GM18867 (cell line): ENCODE results near the gene NATD1.

Experiments
- ATAC-seq: cut with Tn5 transposase; IDR thresholded peaks from one replicate; pipeline ENCODE4 v1.9.1; 2021; ENCODE audit warnings: mild to moderate bottlenecking, moderate library complexity; ENCODE audit not compliant: unreplicated experiment

Gene NATD1, protein sequence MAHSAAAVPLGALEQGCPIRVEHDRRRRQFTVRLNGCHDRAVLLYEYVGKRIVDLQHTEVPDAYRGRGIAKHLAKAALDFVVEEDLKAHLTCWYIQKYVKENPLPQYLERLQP

DNA sequence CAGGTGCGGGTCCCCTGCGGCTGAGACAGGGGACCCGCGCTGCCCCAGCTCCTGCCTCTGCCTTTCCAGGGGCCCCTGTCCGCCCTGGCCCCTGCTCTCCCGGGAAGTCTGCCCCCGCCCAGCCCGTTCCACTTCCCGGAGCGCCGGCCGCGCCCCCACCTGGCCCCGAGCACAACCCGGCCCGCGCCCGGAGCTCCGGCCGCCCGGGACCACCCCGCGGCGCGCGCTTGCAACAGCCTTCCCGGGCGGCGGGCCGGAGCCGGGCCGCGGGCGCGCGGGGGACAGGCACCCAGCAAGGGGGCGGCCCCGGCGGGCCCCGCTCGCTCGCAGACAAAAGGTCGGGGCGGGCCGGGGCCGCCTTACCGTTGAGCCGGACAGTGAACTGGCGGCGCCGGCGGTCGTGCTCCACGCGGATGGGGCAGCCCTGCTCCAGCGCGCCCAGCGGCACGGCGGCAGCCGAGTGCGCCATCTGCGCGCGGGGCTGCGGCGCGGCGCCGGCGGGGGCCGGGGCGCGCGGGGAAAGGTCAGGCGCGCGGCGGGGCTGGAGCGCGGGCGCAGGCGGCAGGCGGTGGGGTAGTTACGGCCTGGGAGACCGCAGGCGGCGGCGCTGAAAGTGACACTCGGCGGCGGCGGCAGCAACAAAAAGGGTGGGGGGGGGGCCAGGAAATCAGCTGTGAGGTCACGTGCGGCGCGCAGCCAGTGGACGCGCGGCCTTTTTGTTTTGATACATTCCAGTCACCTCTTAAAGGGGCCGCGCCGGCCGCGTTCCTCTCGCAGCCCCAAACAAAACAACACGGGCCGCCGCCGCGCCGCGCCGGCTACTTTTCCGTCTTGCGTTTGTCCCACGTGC, at the start of gene NATD1:
NATD1 (minus strand) TSS at position 615 of the 850 bp plus-strand sequence; CDS start at position 469, 146 bp downstream.
- ATAC-seq: peak; percentile 80

DNA sequence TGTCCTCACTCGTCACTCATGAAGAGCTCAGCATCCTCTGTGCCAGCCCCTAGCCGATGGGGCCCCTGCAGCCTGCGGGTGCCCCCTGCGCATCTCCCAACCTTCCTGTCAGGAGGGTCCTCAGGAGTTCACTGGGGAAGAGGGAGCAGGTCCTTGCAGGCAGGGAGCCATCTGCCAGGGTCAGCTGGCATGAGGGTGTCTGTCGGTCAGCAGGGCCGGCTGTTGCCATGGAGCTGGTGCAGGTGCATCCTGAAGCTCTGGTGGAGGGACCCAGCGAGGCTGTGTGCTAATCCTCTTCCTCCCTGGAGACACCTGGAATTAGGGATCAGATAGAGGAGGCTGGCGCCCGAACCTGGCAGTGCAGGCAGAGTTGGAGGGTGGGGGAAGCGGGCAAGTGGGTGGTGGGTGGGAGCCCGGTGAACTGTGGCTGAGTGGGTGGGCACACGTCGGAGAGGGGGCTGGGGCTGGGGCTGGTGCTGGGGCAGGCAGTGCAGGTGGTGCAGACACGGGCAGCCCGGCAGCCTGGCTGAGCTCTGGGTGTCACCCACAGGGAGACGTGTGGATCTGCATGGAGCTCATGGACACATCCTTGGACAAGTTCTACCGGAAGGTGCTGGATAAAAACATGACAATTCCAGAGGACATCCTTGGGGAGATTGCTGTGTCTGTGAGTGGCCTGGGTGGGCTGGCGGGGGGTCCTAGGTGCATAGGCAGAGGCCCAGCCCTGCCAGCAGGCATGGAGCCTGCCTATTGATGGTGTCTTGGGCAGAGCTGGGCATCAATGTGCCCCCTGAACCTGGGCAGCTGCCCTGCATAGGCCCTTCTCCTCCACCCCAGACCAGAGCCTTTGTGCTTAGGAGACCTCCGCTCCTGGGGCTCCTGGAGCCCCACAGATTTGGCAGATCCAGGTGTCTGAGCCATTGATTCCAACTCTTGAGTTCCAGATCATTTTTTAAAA, 48.7 kb upstream of the NATD1 start:
- ATAC-seq: no peak

GRCh38 chr17:21300601-21301571, 47.7 kb upstream of the NATD1 start:
- no peak for ATAC-seq

DNA sequence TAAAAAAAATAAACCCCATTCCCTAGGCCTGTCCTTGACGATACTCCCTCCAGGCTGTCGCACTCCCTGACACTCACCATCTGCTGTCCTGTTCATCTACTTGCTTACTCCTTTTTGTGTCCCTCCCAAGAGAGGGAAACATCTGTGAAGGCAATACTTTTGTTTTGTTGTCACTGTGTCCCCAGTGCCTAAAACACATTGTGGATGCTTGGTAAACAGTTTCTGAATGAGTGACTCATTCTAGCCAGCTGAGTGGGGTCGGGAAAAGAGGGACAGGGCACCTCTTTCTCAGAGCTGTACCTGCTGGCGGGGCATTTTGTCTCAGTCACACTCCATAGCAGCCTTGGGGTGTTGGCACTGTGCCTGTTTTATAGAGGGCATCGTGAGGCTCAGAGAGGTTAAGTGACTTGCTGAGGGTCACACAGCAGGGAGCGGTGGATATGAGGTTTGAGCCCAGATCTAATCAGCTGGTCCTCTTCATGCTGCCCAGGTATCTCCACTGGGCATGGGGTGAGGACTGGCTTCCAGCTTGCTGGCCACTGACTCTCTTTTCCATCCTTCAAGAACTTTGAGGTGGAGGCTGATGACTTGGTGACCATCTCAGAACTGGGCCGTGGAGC, 46.9 kb upstream of the NATD1 start:
- no peak for ATAC-seq

DNA sequence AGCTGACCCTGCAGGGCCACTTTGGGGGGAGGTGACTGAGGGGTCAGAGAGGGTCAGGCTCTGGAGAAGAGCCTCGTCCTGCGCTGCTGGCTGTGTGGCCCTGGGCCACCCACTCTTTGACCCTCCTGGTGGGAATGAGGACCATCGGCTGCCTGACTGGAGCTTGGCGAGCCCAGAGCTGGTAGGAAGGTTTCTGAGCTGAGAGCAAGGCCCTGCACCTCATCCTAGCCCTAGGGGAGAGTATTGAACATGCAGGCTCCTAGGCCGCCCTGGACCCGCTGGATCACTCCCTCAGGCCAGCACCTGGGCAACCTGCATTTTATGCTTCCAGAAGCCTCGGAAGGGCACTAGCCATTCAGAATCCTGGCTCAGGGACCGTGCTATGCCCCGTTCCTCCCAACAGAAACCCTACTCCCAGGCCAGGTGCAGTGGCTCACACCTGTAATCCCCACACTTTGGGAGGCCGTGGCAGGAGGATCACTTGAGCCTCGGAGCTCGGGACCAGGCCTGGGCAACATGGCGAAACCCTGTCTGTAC, 45.8 kb upstream of the NATD1 start:
- no peak for ATAC-seq

DNA sequence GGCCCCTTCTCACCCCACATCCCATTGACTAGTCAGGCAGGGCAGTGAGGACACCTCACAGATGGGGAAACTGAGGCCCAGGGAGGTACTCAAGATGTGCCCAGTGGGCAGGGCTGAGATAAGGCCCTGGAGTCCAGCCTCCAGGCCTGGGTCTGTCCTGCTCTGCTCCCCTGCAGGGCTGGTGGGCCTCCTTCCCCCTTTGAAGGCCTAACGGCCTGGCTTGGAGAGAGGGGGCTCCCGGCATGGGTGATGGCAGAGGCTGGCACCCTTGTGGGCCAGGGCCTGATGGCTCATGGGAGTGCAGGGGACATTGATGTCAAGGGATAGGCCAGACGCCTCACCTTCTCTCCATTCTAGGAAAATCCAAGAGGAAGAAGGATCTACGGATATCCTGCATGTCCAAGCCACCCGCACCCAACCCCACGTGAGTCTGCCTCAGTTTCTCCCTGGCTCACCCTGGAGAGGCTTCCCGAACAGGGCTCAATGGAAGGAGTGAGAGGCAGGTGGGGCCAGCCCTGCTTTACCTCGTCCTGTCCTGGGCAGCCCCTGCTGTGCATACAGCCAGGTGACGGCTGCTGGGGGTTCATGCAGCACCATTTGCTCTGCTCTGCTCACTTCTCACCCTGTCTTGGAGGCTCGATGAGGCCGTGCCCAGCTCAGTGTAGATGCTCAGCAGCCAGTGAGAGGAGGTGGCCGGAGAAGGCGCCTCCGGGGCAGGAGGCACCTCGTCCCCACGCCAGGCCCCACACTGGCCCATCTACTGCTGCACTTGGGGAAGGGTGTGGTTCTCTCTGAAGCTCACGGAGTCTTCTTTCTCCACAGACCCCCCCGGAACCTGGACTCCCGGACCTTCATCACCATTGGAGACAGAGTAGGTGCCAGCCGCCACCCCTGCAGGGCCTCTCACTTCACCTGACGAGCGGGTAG, 45.1 kb upstream of the NATD1 start:
- ATAC-seq: no peak

GRCh38 chr17:21297597-21297996, 44.4 kb upstream of the NATD1 start:
- ATAC-seq: no peak

GRCh38 chr17:21297026-21297520, 43.9 kb upstream of the NATD1 start:
- ATAC-seq: no peak

- ATAC-seq: no peak
These were observed 43.2 kb upstream of the NATD1 start for GRCh38 chr17:21296097-21297025.

DNA sequence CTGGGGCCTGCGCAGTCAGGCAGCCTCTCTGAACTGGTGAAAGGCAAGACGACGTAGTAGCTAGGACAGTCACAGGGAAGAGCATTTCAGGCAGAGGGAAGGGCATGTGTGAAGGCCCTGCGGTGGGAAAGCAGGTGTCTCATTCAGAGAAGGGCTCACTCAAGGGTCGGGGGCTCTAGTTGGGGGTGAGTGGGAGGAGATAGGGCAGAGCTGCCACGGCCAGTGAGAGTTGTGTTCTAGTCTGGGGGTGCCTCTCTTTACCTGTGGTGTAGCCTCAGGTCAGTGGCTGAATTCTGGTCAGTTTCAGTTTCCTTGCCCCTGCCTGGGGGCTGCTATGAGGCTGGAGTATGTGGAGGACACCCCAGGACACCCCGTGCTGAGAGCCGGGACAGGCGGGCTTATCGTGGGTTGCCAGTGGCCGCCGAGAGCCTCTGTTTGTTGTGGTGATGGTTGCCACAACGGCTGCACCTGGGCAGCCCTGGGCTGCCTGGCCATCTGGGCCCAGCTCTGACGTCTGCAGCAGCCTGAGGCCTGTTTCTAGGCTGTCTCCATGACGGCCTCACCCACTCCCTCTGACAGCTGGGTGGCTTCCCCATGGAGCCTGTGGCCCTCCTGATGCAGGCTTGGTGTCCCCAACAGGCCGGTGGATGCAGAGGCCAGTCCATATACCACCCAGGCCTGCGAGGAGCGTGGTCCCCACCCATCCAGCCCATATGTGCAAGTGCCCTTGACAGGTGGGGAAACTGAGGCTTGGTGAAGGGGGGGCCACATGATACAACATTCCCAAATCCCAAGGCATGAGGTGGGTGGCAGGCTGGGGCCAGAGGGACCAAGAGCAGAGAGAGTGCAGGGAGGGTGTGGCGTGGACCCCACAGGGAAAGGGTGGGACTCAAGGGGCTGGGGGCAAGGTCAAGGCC, 42.1 kb upstream of the NATD1 start:
- no peak for ATAC-seq

GRCh38 chr17:21294321-21295035, 41.3 kb upstream of the NATD1 start:
- no peak for ATAC-seq

DNA sequence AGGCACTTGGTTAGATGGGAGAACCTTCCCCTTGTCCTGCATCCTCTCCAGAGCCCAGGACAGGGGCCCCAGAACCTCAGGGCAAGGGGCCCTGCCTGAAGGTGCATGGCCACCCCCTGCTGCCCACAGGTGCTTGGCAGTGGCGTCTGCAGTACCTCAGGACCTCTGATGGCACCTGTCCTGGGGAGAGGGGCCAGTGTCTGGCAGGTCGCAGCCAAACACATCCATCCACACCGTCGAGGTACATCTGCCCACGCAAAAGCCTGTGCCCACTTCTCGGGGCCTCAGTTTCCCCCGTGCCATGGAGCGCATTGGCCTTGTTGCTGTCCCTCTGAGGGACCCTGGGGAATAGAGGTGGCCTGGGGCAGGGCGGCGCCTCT, 40.6 kb upstream of the NATD1 start:
- ATAC-seq: no peak

GRCh38 chr17:21292867-21293830, 39.9 kb upstream of the NATD1 start:
- no peak for ATAC-seq

DNA sequence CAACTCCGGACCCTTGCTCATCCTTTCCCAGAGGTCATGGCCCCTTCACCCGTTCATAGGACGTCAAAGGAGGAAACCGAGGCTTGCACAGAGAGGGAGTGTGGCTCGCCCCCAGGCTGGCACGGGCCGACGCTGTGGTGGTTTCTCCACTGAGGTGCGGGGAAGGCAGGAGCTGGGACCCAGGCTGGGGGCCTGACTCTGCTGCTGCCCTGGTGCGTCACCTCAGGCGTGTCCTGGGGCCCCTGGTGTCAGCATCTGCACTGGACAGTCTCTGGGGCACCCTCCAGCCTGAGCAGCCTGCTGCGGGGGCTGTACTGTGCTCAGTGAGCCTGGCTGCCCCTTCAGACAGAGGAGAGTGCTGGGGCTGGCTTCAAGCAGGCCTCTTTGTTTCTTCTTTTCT, 38.7 kb upstream of the NATD1 start:
- ATAC-seq: no peak
